Fibroblast of villous mesenchyme (primary cell): ENCODE measurements around the gene ADAMTS17. TPM values are rescaled to one million over a fixed set of nuclear protein-coding genes. Genes with fewer than 3 reads are reported as not detected.

ENCODE experiments used
- DNase-seq: peaks from one replicate; pipeline ENCODE4 v3.0.0-alpha.2; 2010; ENCODE audit warnings: low read depth
- H3K4me3 ChIP-seq: 2 replicates; pipeline ENCODE4 v1.5.1; 2011; ENCODE audit warnings: low read depth, mild to moderate bottlenecking, low read length
- CTCF ChIP-seq: IDR thresholded peaks from 2 replicates; pipeline ENCODE4 v1.5.1; 2012; ENCODE audit warnings: low read depth, mild to moderate bottlenecking, low read length; ENCODE audit not compliant: insufficient read depth
- total RNA-seq: library from RNA; depleted of rRNA; stranded (reverse); fragments of >200 nt; gene quantifications from 2 replicates; pipeline ENCODE4 v1.2.3, GENCODE V29; 2012

ADAMTS17 gene
- total RNA-seq, 1 donor: under 0.01 TPM

GRCh38 chr15:100348578-100348977, 6.8 kb upstream of the ADAMTS17 start:
- no peak for DNase-seq
- no peak overlapping the region for H3K4me3 ChIP-seq
- no peak for TF ChIP-seq CTCF

GRCh38 chr15:100346866-100347512, 5.2 kb upstream of the ADAMTS17 start:
- H3K4me3 ChIP-seq: no peak overlapping the region
- no peak for DNase-seq
- no peak for TF ChIP-seq CTCF

GRCh38 chr15:100345438-100345837, 3.7 kb upstream of the ADAMTS17 start:
- H3K4me3 ChIP-seq: no peak overlapping the region
- no peak for DNase-seq
- TF ChIP-seq CTCF: no peak

- TF ChIP-seq CTCF: no peak
- no peak for DNase-seq
- no peak overlapping the region for H3K4me3 ChIP-seq
Observed at GRCh38 chr15:100343251-100343650, 1.5 kb upstream of the ADAMTS17 start.

GRCh38 chr15:100341239-100341749, 481 bp downstream of the ADAMTS17 start:
- DNase-seq: no peak

GRCh38 chr15:100340721-100341238, 995 bp downstream of the ADAMTS17 start:
- no peak overlapping the region for H3K4me3 ChIP-seq
- no peak for TF ChIP-seq CTCF
- no peak for DNase-seq

More at GRCh38 chr15:100341239-100341749, 481 bp downstream of the ADAMTS17 start:
- H3K4me3 ChIP-seq: peak overlapping the region; percentile 53
- TF ChIP-seq CTCF: no peak
